Mucosa of stomach (tissue), 1 donor: ENCODE measurements around the gene IDUA.
"Not testable (repeated sequence)": the region's sequence is repeated elsewhere in the genome, so short reads cannot be mapped to it uniquely, and the experiment has no call there.

ENCODE experiments used
- H3K27me3 ChIP-seq: one replicate; pipeline ENCODE4 v1.7.0; 2013; ENCODE audit warnings: mild to moderate bottlenecking, low read length; ENCODE audit not compliant: control insufficient read depth, insufficient read depth
- H3K36me3 ChIP-seq: one replicate; pipeline ENCODE4 v1.7.0; 2013; ENCODE audit warnings: low read length; ENCODE audit not compliant: control insufficient read depth, insufficient read depth
- H3K4me1 ChIP-seq: one replicate; pipeline ENCODE4 v1.7.0; 2013; ENCODE audit warnings: mild to moderate bottlenecking, low read length; ENCODE audit not compliant: control insufficient read depth, insufficient read depth
- H3K4me3 ChIP-seq: one replicate; pipeline ENCODE4 v1.7.0; 2013; ENCODE audit warnings: low read length
- H3K9ac ChIP-seq: one replicate; pipeline ENCODE4 v1.7.0; 2013; ENCODE audit warnings: mild to moderate bottlenecking, low read length, moderate library complexity
- H3K9me3 ChIP-seq: one replicate; pipeline ENCODE4 v1.7.0; 2013; ENCODE audit warnings: mild to moderate bottlenecking, low read length, moderate library complexity; ENCODE audit not compliant: control insufficient read depth
- donor health status: Pancreatic carcinoma.

IDUA gene

GRCh38 chr4:1048773-1049590, 62.1 kb downstream of the IDUA start:
- Histone ChIP-seq H3K4me3 (no peak overlapping the region), H3K4me1 (peaks cover 33% of the 10 kb centered on the region), H3K27me3 (peaks cover 34% of the 10 kb centered on the region), H3K36me3 (no peaks in the 10 kb centered on the region), H3K9me3 (no peaks in the 10 kb centered on the region), H3K9ac (no peak overlapping the region)

GRCh38 chr4:1049591-1049905, 62.7 kb downstream of the IDUA start:
- Histone ChIP-seq H3K27me3 (peaks cover 29% of the 10 kb centered on the region), H3K4me3 (no peak overlapping the region), H3K9ac (no peak overlapping the region), H3K36me3 (no peaks in the 10 kb centered on the region), H3K9me3 (no peaks in the 10 kb centered on the region), H3K4me1 (peaks cover 27% of the 10 kb centered on the region)

GRCh38 chr4:1050486-1051213, 63.8 kb downstream of the IDUA start:
- H3K9me3 ChIP-seq, result no peaks in the 10 kb centered on the region
- no peaks in the 10 kb centered on the region for H3K36me3 ChIP-seq
- no peak overlapping the region for H3K9ac ChIP-seq
- H3K27me3 ChIP-seq, result peaks cover 24% of the 10 kb centered on the region
- peaks cover 16% of the 10 kb centered on the region for H3K4me1 ChIP-seq
- H3K4me3 ChIP-seq, result no peak overlapping the region

- H3K36me3 ChIP-seq, result no peaks in the 10 kb centered on the region
- peaks cover 31% of the 10 kb centered on the region for H3K27me3 ChIP-seq
- no peak overlapping the region for H3K4me3 ChIP-seq
- H3K9ac ChIP-seq, result no peak overlapping the region
- H3K4me1 ChIP-seq, result peaks cover 16% of the 10 kb centered on the region
- no peaks in the 10 kb centered on the region for H3K9me3 ChIP-seq
Observed at GRCh38 chr4:1051472-1051871, 64.6 kb downstream of the IDUA start.

- no peaks in the 10 kb centered on the region for H3K36me3 ChIP-seq
- peaks cover 27% of the 10 kb centered on the region for H3K27me3 ChIP-seq
- H3K9ac ChIP-seq, result no peak overlapping the region
- peaks cover 14% of the 10 kb centered on the region for H3K4me1 ChIP-seq
- no peaks in the 10 kb centered on the region for H3K9me3 ChIP-seq
- H3K4me3 ChIP-seq, result no peak overlapping the region
Observed at GRCh38 chr4:1052231-1052671, 65.4 kb downstream of the IDUA start.

GRCh38 chr4:1053080-1053661, 66.3 kb downstream of the IDUA start:
- peaks cover 14% of the 10 kb centered on the region for H3K4me1 ChIP-seq
- H3K36me3 ChIP-seq, result no peaks in the 10 kb centered on the region
- H3K4me3 ChIP-seq, result no peak overlapping the region
- H3K27me3 ChIP-seq, result peaks cover 27% of the 10 kb centered on the region
- H3K9ac ChIP-seq, result no peak overlapping the region
- no peaks in the 10 kb centered on the region for H3K9me3 ChIP-seq

- not testable (repeated sequence) for H3K36me3 ChIP-seq, H3K4me3 ChIP-seq, H3K9ac ChIP-seq, H3K9me3 ChIP-seq
- Histone ChIP-seq H3K4me1 (peaks cover 20% of the 10 kb centered on the region), H3K27me3 (peaks cover 35% of the 10 kb centered on the region)
Observed at GRCh38 chr4:1053891-1054290, 67.0 kb downstream of the IDUA start.
